A673 (cell line): ENCODE data around the gene SUPT4H1.

Experiments used
- EZH2 ChIP-seq: fragments of 200-600 bp; sonication (generic); IDR thresholded peaks from 2 replicates; pipeline ENCODE4 v1.6.1; 2017; ENCODE audit warnings: borderline replicate concordance, low read depth, mild to moderate bottlenecking, mixed read lengths, antibody characterized with exemption, low read length; ENCODE audit not compliant: poor library complexity, severe bottlenecking
- TF ChIP-seq, protein P1 (sequence below): fragments of 300-800, 200-600 bp; sonication (generic); conservative IDR thresholded peaks from 2 replicates; pipeline ENCODE4 v1.5.1; 2017; ENCODE audit warnings: low read depth, mild to moderate bottlenecking, antibody characterized with exemption, low read length, moderate library complexity, mixed read lengths

DNA sequence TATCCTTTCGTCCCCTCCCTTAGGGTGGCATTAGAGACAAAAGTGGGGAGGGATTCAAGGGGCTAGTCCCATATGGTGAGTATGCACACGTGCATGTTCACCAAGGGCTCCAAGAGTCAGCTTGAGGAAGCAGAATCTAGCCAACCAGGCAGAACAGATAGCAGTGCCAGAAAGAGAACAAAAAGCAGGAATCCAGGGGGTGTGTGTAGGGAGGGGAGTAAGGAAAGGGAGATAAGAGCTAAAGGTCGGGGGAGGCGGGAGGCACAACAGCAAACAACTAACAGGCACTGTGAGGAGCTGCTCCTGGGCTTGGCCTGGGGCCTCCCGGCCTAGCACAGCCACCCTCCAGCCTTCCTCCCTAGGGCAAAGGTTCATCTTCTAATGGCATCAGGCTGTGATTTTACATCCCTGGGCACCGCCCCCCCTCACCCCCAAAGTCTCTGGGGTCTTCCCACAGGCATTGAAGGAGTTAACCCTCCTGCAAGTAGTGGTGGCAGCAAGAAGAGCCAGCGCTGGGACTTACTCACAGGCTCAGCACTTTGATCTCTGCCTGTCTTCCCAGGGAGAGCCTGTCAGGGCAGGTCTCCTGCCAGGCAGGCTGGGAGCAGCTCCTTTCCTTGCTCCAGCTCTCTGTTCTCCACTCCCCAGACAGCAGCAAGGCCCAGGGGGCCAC is 12.4 kb upstream of the SUPT4H1 start:
- TF ChIP-seq, protein P1, sequence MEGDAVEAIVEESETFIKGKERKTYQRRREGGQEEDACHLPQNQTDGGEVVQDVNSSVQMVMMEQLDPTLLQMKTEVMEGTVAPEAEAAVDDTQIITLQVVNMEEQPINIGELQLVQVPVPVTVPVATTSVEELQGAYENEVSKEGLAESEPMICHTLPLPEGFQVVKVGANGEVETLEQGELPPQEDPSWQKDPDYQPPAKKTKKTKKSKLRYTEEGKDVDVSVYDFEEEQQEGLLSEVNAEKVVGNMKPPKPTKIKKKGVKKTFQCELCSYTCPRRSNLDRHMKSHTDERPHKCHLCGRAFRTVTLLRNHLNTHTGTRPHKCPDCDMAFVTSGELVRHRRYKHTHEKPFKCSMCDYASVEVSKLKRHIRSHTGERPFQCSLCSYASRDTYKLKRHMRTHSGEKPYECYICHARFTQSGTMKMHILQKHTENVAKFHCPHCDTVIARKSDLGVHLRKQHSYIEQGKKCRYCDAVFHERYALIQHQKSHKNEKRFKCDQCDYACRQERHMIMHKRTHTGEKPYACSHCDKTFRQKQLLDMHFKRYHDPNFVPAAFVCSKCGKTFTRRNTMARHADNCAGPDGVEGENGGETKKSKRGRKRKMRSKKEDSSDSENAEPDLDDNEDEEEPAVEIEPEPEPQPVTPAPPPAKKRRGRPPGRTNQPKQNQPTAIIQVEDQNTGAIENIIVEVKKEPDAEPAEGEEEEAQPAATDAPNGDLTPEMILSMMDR = no peak
- no peak for TF ChIP-seq EZH2
